ENCODE results near the gene VANGL2.

DNA sequence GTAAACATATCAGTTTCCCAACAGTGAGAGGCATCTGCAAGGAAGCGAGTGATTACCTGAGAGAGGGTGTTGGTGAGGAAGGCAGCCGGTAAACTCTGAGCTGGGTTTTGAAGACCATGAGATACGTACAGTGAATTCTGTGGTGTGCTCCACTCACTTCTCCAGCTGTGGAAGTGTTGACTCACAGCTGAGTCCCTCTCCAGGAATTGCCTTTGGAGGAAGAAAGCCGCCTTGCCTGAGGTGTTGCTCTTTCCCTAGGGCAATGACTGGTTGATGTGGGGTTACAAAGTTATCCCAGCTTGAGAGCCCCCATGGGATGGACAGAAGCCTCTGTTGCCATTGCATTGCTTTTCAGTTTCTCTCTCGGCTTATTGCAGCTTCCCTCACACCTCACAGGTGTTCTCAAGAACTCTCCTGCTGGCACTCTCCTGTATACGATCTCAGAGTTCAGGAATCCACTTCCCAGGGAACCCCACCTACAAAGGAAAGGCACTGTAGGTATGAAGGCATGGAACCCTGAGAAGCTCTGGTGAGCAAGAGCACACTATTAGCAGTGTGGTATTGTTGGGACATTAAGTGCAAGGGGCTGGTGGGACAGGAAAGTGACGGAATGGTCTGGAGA is 22.7 kb upstream of the VANGL2 start:
- TF ChIP-seq POLR2A (IDR thresholded peaks at IDR 0.05; ENCODE audit: low read depth, low read length): no peak
- no peak for TF ChIP-seq POLR2AphosphoS5 (IDR thresholded peaks at IDR 0.05; ENCODE audit: low read depth, low read length)
- no peak for TF ChIP-seq TAF1 (IDR thresholded peaks at IDR 0.05; ENCODE audit: low read depth, low read length)
- no peak for TF ChIP-seq SPI1 (IDR thresholded peaks at IDR 0.05; ENCODE audit: low read depth, low read length)
- TF ChIP-seq PAX5 (IDR thresholded peaks at IDR 0.05; ENCODE audit: insufficient read depth, low read length, severe bottlenecking): no peak

All from GM12891 (cell line).